Natural killer cell treated with Interleukin-12 subunit alpha and Interleukin-12 subunit beta and Interleukin-15 and Interleukin-18, amount 100 ng/mL, for 72 hours (primary cell): ENCODE data around the gene PDZD4. TPM values are rescaled to one million over a fixed set of nuclear protein-coding genes. Genes with fewer than 3 reads are reported as not detected.

Experiments used
- ATAC-seq, 2 donors: fragments of 150-1000 bp; cut with Tn5 transposase in 1 of 2; sonication (Bioruptor Pico), chemical (Tn5 transposase) in 1 of 2; 2 replicates each; pipeline ENCODE4 v1.10.0; 2021
- DNase-seq: peaks from one replicate; pipeline ENCODE4 v3.0.0; 2022; ENCODE audit warnings: low spot score
- H3K27ac Mint-ChIP-seq, 2 donors: 1 replicate in 1 of 2; 2 replicates in 1 of 2; pipeline ENCODE4 v1.8.0; 2022; ENCODE audit warnings: mixed read lengths in 2 of 2, mild to moderate bottlenecking in 1 of 2, moderate library complexity in 1 of 2
- H3K27me3 Mint-ChIP-seq, 2 donors: 1 replicate in 1 of 2; 2 replicates in 1 of 2; pipeline ENCODE4 v1.8.0; 2022; ENCODE audit warnings: mixed read lengths in 2 of 2
- H3K36me3 Mint-ChIP-seq: one replicate; pipeline ENCODE4 v1.8.0; 2022; ENCODE audit warnings: mixed read lengths
- H3K4me1 Mint-ChIP-seq, 2 donors: 1 replicate in 1 of 2; 2 replicates in 1 of 2; pipeline ENCODE4 v1.8.0; 2022; ENCODE audit warnings: low read depth in 2 of 2, mixed read lengths in 2 of 2, mild to moderate bottlenecking in 1 of 2
- H3K4me3 Mint-ChIP-seq: one replicate; pipeline ENCODE4 v1.8.0; 2022; ENCODE audit warnings: mixed read lengths
- H3K9me3 Mint-ChIP-seq: 2 replicates; pipeline ENCODE4 v1.8.0; 2022; ENCODE audit warnings: mixed read lengths
- total RNA-seq, 2 donors: library from RNA; stranded (reverse); gene quantifications; one replicate each; pipeline ENCODE4 v1.2.3, GENCODE V29; 2022

Gene PDZD4
- total RNA-seq, 2 donors from 2014 or later, result 2.2 to 2.7 TPM

DNA sequence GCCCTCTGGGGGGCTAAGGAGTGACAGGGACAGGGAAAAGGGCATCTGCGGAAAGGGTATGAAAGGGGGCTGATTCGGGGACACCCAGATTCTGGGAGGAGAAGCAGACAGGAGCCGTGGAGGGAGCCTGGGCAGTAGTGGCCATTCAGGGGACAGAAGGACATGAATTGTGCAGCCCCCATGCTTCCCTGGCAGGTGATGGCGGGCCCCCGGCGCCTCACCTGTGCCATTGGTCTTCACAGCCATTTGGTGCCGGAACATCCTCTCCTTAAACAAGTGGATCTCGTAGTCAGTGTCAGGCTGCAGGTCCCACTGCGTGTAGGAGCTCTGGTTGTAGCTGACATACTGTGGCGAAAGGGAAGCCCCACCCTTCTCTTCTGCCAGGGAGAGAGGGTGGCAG is 33.8 kb upstream of the PDZD4 start:
- H3K9me3 Mint-ChIP-seq, result no peaks in the 10 kb centered on the region
- H3K4me1 Mint-ChIP-seq, result no peaks in the 10 kb centered on the region
- H3K27ac Mint-ChIP-seq, result no peak overlapping the region
- no peaks in the 10 kb centered on the region for H3K36me3 Mint-ChIP-seq
- H3K27me3 Mint-ChIP-seq, result peaks cover 0 to 7% of the 10 kb centered on the region in 2 donors
- ATAC-seq (no peak), DNase-seq (no peak)
- no peak overlapping the region for H3K4me3 Mint-ChIP-seq

DNA sequence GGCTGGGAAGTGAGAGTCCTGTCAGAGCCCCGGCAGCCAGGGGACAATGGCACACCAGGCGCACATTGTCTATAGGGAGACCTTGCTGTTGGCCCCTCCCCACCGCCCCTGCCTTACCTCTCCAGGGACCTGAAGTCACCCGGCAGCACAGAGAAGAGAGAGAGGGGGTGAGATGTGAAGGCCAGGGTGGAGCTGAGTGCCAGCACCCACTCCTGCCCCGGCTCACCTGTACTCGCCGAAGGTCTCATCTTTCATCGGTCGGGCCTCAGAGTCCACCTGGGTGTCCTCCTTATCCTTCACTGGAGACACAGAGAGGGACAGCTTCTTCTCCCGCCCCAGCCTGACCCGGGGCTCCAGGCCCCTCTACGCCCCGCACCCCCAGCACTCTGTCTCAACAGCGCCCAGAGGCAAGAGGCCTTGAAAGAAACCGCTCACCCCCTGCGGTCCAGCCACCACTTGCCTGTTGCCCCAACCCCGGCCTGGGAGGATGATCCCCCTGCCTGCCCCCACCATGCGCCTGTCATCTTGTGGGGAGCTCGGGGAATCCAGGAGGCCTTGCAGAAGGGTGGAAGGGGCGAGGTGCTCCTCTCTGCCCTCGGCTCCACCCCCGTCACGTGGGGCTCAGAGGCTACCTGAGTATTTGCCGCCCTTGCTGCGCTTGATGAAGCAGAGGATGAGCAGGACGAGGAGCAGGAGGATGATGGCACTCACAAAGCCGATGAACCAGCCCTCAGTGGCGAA is 33.1 kb upstream of the PDZD4 start:
- peaks cover 0 to 9% of the 10 kb centered on the region in 2 donors for H3K27me3 Mint-ChIP-seq
- no peaks in the 10 kb centered on the region for H3K36me3 Mint-ChIP-seq
- H3K4me3 Mint-ChIP-seq, result no peak overlapping the region
- H3K27ac Mint-ChIP-seq, result no peak overlapping the region
- ATAC-seq (no peak), DNase-seq (no peak)
- no peaks in the 10 kb centered on the region for H3K4me1 Mint-ChIP-seq
- H3K9me3 Mint-ChIP-seq, result no peaks in the 10 kb centered on the region

DNA sequence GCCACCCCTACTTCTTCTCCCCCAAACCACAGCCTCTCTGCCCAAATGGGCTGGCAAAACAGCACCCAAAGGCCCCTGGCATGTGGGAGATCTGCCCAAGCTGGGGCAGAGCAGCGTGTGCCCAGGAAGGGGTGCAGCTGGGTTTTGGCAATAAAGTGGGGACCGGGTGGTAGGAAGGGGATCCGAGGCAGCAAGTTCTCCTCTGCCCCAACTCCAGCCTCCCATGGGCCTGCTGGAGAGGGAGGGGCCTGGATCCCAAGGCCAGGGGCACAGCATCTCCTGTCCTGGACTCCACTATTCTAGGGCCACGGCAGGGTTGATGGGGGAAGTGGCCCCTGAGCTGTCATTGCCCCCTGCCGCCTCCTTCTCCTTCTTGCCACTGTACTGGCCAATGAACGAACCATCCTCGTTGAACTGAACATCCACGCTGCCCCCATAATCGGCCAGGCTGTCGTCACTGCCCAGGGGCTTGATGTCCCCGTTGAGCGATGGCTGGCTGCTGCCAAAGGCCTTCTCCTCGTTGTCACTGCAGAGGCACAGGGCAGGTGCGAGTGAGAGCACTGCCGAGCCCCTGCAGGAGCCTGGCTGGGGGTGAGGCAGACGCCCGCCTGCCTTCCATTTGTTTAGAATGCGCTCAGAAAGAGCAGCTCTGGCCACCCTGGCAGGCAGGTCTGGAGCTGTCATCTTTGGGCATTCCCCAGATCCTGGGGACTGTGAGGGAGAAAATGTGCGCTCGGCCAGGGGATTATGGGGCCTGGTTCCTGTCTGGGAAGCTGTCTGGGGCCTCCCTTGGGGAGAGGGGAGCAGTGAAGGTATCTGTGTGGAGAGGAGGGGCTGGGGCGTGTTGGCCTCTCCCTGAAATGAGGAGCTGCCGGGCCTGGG is 32.3 kb upstream of the PDZD4 start:
- no peaks in the 10 kb centered on the region for H3K9me3 Mint-ChIP-seq
- ATAC-seq, result no peak
- peaks cover 0 to 9% of the 10 kb centered on the region in 2 donors for H3K27me3 Mint-ChIP-seq
- no peaks in the 10 kb centered on the region for H3K36me3 Mint-ChIP-seq
- H3K27ac Mint-ChIP-seq, result no peak overlapping the region
- DNase-seq, result no peak
- H3K4me3 Mint-ChIP-seq, result no peak overlapping the region
- H3K4me1 Mint-ChIP-seq, result peaks cover 1 to 2% of the 10 kb centered on the region in 2 donors

DNA sequence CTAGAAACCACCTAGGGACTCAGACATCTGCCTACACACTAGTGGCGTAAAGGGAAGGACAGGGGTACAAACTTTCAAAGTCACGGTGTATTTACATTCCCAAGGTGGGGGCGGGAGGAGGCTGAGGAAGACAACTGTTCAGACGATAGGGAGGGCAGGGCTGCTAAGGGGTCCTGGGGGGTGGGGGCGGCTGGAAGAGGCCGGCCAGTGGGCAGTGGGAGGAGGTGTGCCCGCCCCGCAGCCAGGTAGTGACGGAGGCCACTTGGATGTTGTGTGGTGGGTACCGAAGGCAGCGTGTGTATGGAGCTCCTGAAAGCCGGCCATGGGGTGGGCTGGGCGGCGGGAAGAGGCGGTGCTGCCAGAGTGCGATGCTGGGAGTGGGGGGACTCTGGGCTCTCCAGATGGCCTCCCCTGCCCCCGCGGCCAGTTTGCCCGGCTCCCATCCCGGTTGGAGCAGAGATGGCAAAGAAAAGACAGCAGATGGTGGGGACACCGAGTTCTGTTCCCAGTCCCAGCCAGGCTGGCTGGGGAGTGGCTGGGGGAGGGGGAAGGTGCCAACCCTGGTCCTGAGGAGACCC is 31.5 kb upstream of the PDZD4 start:
- H3K27me3 Mint-ChIP-seq, result peaks cover 0 to 9% of the 10 kb centered on the region in 2 donors

DNA sequence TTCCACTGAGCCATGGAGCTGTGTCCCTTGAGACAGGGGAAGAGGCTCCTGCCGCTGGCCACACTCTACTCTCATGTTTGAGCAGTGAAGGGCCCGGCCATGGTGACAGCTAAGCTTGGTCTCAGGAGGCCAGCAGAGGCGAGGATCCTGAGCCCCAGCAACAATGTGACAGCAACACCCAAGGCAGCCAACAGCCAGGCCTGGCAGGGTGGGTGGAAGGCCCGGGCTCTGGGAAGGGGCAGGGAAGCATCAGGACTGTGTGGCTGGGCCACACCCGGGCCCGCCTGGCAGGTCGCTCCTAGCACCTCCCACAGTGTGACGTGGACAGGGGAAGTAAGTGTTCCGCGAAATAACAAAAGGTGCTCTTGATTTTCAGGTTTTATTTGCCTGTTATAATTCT is 30.8 kb upstream of the PDZD4 start:
- Mint-ChIP-seq H3K36me3 (no peaks in the 10 kb centered on the region), H3K27me3 (peaks cover 0 to 9% of the 10 kb centered on the region in 2 donors), H3K4me3 (no peak overlapping the region), H3K9me3 (no peaks in the 10 kb centered on the region), H3K4me1 (peaks cover 10 to 14% of the 10 kb centered on the region in 2 donors), H3K27ac (no peak overlapping the region)
- ATAC-seq (no peak), DNase-seq (peak; percentile 49)

More for the DNA sequence above, 31.5 kb upstream of the PDZD4 start:
- ATAC-seq (no peak), DNase-seq (peak; percentile 44)
- no peaks in the 10 kb centered on the region for H3K36me3 Mint-ChIP-seq
- no peak overlapping the region for H3K4me3 Mint-ChIP-seq
- H3K9me3 Mint-ChIP-seq, result no peaks in the 10 kb centered on the region
- H3K4me1 Mint-ChIP-seq, result peaks cover 9 to 10% of the 10 kb centered on the region in 2 donors
- no peak overlapping the region for H3K27ac Mint-ChIP-seq

DNA sequence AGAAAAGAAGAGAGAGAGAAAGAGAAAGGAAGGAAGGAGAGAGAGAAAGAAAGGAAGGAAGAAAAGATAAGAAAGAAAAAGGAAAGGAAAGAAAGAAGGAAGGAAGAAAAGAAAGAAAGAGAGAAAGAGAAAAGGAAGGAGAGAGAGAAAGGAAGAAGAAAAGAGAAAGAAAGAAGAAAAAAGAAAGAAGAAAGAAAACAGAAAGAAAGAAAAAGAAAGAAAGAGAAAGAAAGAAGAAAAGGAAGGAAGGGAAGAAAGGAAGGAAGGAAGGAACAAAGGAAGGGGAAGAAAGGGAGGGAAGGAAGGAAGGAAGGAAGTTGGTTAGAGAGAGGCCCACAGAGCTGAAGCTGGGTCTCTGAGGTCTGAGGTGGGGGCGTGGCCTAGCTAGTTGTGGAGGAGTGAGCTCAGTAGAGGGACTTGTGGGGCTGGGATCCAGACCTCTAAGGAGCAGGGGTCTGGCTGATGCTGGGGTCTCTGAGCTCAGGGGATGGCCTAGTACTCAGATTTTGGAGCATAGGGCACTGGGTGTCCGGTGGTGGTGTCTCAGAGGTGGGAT is 27.1 kb upstream of the PDZD4 start:
- no peaks in the 10 kb centered on the region for H3K9me3 Mint-ChIP-seq
- DNase-seq, result no peak
- H3K27me3 Mint-ChIP-seq, result peaks cover 0 to 12% of the 10 kb centered on the region in 2 donors
- H3K27ac Mint-ChIP-seq, result no peak overlapping the region
- H3K36me3 Mint-ChIP-seq, result no peaks in the 10 kb centered on the region
- ATAC-seq, result no peak
- H3K4me1 Mint-ChIP-seq, result peaks cover 10 to 14% of the 10 kb centered on the region in 2 donors
- no peak overlapping the region for H3K4me3 Mint-ChIP-seq

DNA sequence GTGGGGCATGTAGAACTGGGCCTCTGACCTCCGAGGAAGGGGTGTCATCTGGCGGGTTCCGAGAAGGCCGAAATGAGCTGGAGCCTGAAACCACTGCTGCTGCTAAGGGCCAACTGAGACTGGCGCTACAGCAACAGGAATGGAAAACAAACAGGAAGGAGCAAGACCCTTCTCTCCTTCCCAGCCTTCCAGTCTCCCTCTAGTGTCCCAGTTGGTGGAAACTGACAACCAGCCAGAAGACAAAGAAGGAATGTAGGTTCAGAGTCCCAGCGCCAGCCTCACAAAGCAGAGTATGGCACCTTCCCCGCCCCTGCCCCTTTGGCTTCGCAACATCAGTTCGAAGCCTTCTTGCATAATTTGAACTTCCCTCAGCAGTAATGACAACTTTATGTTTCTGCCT is 24.4 kb upstream of the PDZD4 start:
- Mint-ChIP-seq H3K27me3 (peaks cover 0 to 18% of the 10 kb centered on the region in 2 donors), H3K36me3 (no peaks in the 10 kb centered on the region), H3K9me3 (no peaks in the 10 kb centered on the region), H3K4me1 (peaks cover 10 to 14% of the 10 kb centered on the region in 2 donors), H3K4me3 (no peak overlapping the region), H3K27ac (no peak overlapping the region)
- DNase-seq (no peak), ATAC-seq (no peak)

DNA sequence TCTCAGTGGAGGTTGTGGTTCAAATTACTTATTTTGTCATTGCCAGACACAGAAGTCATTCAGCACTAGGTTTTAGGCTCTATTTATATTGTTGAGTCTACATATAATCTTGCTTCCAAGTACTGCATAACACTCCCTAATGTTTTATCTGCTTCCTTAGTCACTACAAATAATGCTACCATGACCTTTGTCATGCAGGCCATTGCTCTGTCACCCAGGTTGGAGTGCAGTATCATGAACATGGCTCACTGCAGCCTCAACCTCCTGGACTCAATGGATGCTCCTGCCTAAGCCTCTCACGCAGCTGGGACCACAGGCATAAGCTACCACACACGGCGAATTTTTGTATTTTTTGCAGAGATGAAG is 23.5 kb upstream of the PDZD4 start:
- Mint-ChIP-seq H3K9me3 (no peaks in the 10 kb centered on the region), H3K27ac (no peak overlapping the region), H3K4me3 (no peak overlapping the region), H3K36me3 (no peaks in the 10 kb centered on the region), H3K4me1 (peaks cover 10 to 14% of the 10 kb centered on the region in 2 donors), H3K27me3 (peaks cover 0 to 15% of the 10 kb centered on the region in 2 donors)
- no peak for ATAC-seq
- no peak for DNase-seq

DNA sequence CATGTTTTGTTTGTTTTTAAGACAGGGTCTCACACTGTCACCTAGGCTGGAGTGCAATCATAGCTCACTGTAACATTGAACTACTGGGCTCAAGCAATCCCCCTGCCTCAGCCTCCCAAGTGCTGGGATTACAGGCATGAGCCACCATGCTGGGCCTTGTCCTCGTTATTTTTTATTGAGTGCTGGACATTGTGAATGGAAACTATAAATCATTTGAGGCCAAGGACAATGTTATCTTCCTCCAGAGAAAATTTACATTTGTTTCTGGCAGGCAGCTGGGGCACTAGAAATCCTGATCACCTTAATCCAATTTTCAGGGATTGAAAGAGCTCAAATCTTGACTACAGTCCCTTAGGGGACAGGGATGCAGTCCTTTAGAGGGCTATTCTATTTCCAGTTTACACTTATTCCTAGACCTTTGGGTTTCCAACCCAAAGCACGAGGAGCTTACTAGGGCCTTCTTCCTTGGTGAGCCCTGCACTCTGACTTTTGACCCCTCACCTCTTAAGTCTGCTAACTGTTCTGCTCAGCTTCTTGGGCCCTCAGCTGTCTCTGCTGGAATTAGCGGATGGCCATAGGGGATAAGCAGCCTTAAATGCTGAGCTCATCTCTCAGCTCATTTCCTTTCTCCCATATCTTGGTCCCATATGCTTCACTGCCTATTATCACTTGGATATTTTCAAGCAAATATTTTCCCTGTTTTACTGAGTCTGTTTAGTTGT is 23.0 kb upstream of the PDZD4 start:
- no peak overlapping the region for H3K4me3 Mint-ChIP-seq
- DNase-seq, result no peak
- H3K9me3 Mint-ChIP-seq, result no peaks in the 10 kb centered on the region
- H3K36me3 Mint-ChIP-seq, result no peaks in the 10 kb centered on the region
- H3K27ac Mint-ChIP-seq, result no peak overlapping the region
- H3K27me3 Mint-ChIP-seq, result peaks cover 0 to 15% of the 10 kb centered on the region in 2 donors
- no peak for ATAC-seq
- peaks cover 10 to 14% of the 10 kb centered on the region in 2 donors for H3K4me1 Mint-ChIP-seq

DNA sequence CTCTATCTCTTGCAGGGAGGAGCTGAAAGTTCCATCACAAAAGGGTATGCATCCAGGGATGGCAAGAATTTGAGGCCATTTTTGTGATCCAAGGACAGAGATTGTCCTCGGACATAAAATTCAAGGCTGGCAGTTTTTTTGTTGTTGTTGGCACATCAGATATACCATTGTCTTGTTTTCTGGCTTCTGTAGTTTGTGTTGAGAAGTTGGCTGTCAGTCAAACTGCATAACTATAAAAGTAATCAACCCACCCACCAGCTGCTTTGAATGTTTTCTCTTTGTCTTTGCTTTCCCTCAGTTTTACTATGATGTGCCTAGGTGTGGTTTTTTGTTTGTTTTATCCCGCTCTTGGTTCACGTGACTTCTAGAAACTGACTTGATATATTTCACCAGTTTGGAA is 21.6 kb upstream of the PDZD4 start:
- peaks cover 0 to 15% of the 10 kb centered on the region in 2 donors for H3K27me3 Mint-ChIP-seq
- ATAC-seq, result no peak
- no peak overlapping the region for H3K4me3 Mint-ChIP-seq
- H3K9me3 Mint-ChIP-seq, result no peaks in the 10 kb centered on the region
- no peaks in the 10 kb centered on the region for H3K36me3 Mint-ChIP-seq
- H3K27ac Mint-ChIP-seq, result no peak overlapping the region
- peaks cover 2 to 7% of the 10 kb centered on the region in 2 donors for H3K4me1 Mint-ChIP-seq
- DNase-seq, result no peak

DNA sequence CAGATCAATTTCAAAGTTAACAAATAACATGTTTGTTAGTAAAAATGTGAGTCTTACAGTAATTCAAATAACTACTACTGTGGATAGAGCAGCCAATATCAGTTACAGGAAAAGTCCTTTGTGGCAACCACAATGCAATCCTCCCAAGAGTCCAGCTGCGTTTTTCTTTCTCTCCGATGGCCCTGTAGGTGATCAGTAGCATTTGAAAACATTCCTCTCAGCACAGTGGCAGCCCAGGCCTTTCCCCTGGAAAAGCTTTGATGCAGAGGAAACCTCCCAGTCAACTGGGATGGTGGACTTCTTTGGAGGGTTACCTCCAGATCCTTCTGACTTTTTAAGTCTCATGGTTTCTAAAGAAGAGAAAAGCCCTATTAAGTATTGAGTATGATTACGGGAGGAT is 18.0 kb upstream of the PDZD4 start:
- Mint-ChIP-seq H3K36me3 (no peaks in the 10 kb centered on the region), H3K9me3 (no peaks in the 10 kb centered on the region), H3K4me3 (no peak overlapping the region), H3K4me1 (no peaks in the 10 kb centered on the region), H3K27ac (no peak overlapping the region), H3K27me3 (peaks cover 5 to 22% of the 10 kb centered on the region in 2 donors)
- ATAC-seq (no peak), DNase-seq (no peak)

DNA sequence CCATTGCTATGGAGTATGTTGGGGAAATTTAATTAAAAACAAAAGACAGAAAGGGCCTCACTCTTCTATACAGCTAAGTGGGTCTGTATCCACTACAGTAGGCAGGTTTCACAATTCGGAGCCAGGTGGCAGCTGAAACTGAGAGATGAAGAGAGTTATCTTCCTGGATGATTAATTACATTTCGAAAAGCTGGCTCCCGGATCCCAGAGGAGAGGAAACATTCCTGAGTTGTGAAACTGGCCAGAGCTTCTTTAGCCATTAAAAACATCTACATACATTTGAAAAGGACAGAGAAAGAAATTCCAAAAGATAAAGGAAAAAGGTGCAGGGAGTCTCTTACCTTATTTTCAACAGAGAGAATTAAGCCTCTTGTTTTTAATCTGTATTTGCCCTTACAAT is 15.5 kb upstream of the PDZD4 start:
- Mint-ChIP-seq H3K4me1 (no peaks in the 10 kb centered on the region), H3K27ac (no peak overlapping the region), H3K27me3 (peaks cover 7 to 20% of the 10 kb centered on the region in 2 donors), H3K9me3 (no peaks in the 10 kb centered on the region), H3K4me3 (no peak overlapping the region), H3K36me3 (no peaks in the 10 kb centered on the region)
- DNase-seq (no peak), ATAC-seq (no peak)

DNA sequence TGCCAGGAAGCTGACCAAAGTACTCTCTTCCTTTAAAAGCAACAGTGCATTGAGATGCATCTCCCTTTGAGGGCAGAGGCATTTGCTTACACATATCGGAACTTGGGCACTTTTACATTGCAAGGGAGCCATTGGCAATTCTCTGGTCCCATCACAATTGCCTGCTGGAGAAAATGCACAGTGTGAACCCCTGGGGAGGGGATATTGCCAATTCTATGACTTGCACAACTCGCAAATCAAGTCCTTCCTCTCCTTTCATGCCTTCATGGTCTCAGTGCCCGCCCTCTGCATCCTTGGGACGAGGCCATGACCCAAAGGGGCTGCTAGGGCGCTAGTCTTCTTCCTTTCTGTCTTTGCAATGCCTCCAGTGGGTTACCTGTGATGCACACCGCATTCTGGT is 14.9 kb upstream of the PDZD4 start:
- Mint-ChIP-seq H3K27me3 (peaks cover 7 to 16% of the 10 kb centered on the region in 2 donors), H3K36me3 (no peaks in the 10 kb centered on the region), H3K27ac (no peak overlapping the region), H3K9me3 (no peaks in the 10 kb centered on the region), H3K4me3 (no peak overlapping the region), H3K4me1 (no peaks in the 10 kb centered on the region)
- ATAC-seq (no peak), DNase-seq (no peak)
